MCF 10A (cell line): Measurements from ENCODE around the gene XYLB. TPM values are rescaled to one million over a fixed set of nuclear protein-coding genes. Genes with fewer than 3 reads are reported as not detected.

Experiments used
- BruUV-seq: library from RNA; stranded (reverse); fragments of 400-500 nt; replicated peaks from 2 replicates; lab custom pipeline; 2021; lab: Mats Ljungman, UMichigan
- CTCF ChIA-PET: fragments of 300-600 bp; sonication (Branson Sonifier 250); formaldehyde crosslinking; extraction: SDS; loops from one replicate; lab custom pipeline; 2021; ENCODE audit warnings: antibody characterized with exemption, inconsistent platforms; lab: Yijun Ruan, JAX
- POLR2A ChIA-PET: fragments of 300-600, 350-650 bp; sonication (Branson Sonifier 250); formaldehyde crosslinking; extraction: SDS; loops from one replicate; lab custom pipeline; 2020; ENCODE audit warnings: antibody characterized with exemption, inconsistent platforms; lab: Yijun Ruan, JAX
- DNase-seq: peaks from one replicate; pipeline ENCODE4 v3.0.0-alpha.2; 2018; ENCODE audit not compliant: unreplicated experiment
- H3K27ac Mint-ChIP-seq: one replicate; pipeline ENCODE4 v1.8.0; 2022; ENCODE audit warnings: mild to moderate bottlenecking, low read depth, mixed read lengths; ENCODE audit not compliant: unreplicated experiment
- H3K27me3 Mint-ChIP-seq: one replicate; pipeline ENCODE4 v1.8.0; 2022; ENCODE audit warnings: mixed read lengths; ENCODE audit not compliant: insufficient read depth, unreplicated experiment
- H3K36me3 Mint-ChIP-seq: one replicate; pipeline ENCODE4 v1.8.0; 2022; ENCODE audit warnings: mild to moderate bottlenecking, moderate library complexity, mixed read lengths; ENCODE audit not compliant: insufficient read depth, unreplicated experiment
- H3K4me1 Mint-ChIP-seq: one replicate; pipeline ENCODE4 v1.8.0; 2022; ENCODE audit warnings: mixed read lengths; ENCODE audit not compliant: insufficient read depth, unreplicated experiment
- H3K4me3 Mint-ChIP-seq: one replicate; pipeline ENCODE4 v1.8.0; 2022; ENCODE audit warnings: mild to moderate bottlenecking, moderate library complexity, mixed read lengths; ENCODE audit not compliant: unreplicated experiment
- H3K9me3 Mint-ChIP-seq: one replicate; pipeline ENCODE4 v1.8.0; 2022; ENCODE audit warnings: mixed read lengths; ENCODE audit not compliant: unreplicated experiment
- intact Hi-C: fragments of 100-400 bp; cut with micrococcal nuclease; formaldehyde crosslinking; loops from 2 replicates; pipeline ENCODE4 v1.14.1; 2022
- total RNA-seq: library from RNA; stranded (reverse); gene quantifications from 2 replicates; pipeline ENCODE4 v1.2.3, GENCODE V29; 2022
- TF ChIP-seq, protein P1 (sequence below): fragments of 200-600 bp; IDR thresholded peaks from one replicate; pipeline ENCODE4 v1.8.0; 2022; ENCODE audit warnings: antibody characterized with exemption, mild to moderate bottlenecking; ENCODE audit not compliant: unreplicated experiment

Gene XYLB
- total RNA-seq, 1 experiment from 2014 or later: 6.6 TPM

DNA sequence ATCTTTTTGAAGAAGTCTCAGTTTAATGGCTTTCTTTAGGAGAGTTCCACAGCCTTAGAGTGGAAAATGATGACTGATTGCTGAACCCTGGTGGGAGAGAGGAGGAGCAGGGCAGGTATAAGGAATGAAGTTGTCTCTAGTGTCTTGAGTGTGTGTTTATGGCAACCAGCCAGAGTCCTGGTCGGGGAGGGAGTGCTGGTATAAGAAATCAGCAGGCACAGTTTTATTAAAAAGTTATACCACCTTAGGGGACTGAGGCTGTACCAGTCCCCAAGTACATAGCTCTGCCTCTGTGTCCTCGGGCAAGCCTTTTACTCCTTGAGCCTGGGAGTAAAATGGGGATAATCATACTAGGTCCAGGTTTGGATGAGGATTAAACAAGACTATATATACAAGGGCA lies 34.6 kb upstream of the XYLB start:
- H3K27ac Mint-ChIP-seq: no peak overlapping the region
- intact Hi-C loops: no loop called here
- TF ChIP-seq, protein P1, sequence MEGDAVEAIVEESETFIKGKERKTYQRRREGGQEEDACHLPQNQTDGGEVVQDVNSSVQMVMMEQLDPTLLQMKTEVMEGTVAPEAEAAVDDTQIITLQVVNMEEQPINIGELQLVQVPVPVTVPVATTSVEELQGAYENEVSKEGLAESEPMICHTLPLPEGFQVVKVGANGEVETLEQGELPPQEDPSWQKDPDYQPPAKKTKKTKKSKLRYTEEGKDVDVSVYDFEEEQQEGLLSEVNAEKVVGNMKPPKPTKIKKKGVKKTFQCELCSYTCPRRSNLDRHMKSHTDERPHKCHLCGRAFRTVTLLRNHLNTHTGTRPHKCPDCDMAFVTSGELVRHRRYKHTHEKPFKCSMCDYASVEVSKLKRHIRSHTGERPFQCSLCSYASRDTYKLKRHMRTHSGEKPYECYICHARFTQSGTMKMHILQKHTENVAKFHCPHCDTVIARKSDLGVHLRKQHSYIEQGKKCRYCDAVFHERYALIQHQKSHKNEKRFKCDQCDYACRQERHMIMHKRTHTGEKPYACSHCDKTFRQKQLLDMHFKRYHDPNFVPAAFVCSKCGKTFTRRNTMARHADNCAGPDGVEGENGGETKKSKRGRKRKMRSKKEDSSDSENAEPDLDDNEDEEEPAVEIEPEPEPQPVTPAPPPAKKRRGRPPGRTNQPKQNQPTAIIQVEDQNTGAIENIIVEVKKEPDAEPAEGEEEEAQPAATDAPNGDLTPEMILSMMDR: no peak
- H3K4me1 Mint-ChIP-seq: no peaks in the 10 kb centered on the region
- ChIA-PET CTCF (interaction anchor here (1.9 kb wide), 1 partner anchor 15 kb away, joined by 4 read pairs; no protein-coding TSS in a partner anchor), POLR2A (interaction anchor here (0.5 kb wide), 1 partner anchor 114 kb away, joined by 3 read pairs; no protein-coding TSS in a partner anchor)
- H3K27me3 Mint-ChIP-seq: peaks cover 12% of the 10 kb centered on the region
- H3K9me3 Mint-ChIP-seq: no peaks in the 10 kb centered on the region
- no peak for DNase-seq
- no peak overlapping the region for H3K4me3 Mint-ChIP-seq
- no peaks in the 10 kb centered on the region for H3K36me3 Mint-ChIP-seq
- BruUV-seq: no TSS peak

DNA sequence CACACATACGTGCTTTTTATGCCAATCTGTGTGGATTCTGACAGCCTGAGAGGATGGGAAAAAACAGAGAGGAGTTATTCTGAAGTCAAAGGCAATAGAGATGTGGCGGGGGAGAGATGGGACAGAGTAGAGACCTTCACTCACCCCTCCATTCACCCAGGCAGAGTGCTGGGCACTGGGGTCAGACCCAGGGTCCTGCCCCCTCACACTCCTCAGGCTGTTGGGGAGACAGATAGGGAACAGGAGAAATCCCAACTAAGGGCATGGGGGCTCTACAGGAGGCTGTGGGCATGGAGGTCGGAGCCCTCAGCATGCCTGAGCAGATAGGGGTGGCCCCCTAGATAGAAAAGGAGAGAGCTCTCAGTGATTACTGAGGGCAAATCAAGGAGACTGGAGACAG lies 34.2 kb upstream of the XYLB start:
- POLR2A ChIA-PET: interaction anchor here (0.5 kb wide), 1 partner anchor 114 kb away, joined by 3 read pairs; no protein-coding TSS in a partner anchor
- CTCF ChIA-PET: interaction anchor here (0.6 to 1.9 kb wide), 2 partner anchors 15 to 1423 kb away, joined by 3 to 4 read pairs; no protein-coding TSS in a partner anchor
- Mint-ChIP-seq H3K27me3 (peaks cover 12% of the 10 kb centered on the region), H3K4me3 (no peak overlapping the region), H3K27ac (peak overlapping the region; percentile 24), H3K9me3 (no peaks in the 10 kb centered on the region), H3K4me1 (no peaks in the 10 kb centered on the region), H3K36me3 (no peaks in the 10 kb centered on the region)
- no peak for DNase-seq
- TF ChIP-seq, protein P1: no peak
- intact Hi-C loops: no loop called here
- no TSS peak for BruUV-seq

DNA sequence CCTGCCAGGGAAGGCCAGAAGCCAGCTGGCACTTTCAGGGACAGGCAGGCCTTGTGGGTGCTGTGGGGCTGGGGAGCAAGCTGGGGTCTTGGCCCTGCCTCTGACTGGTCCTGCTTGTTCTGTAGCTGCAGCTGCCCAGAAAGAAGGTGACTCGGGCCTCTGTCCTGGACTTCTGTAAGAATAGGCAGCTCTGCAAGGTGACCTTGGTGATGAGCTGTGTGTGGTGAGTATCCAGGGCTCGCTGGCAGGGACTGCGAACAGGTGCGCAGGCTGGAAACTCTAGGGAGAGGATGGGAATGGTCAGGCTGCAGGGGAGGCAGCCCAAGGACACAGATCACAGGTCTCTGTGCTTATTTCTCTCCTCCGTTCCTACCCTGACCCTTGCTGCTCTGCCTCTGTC lies 33.3 kb upstream of the XYLB start:
- BruUV-seq: no TSS peak
- H3K4me3 Mint-ChIP-seq: no peak overlapping the region
- H3K4me1 Mint-ChIP-seq: no peaks in the 10 kb centered on the region
- peaks cover 12% of the 10 kb centered on the region for H3K27me3 Mint-ChIP-seq
- intact Hi-C loops: no loop called here
- H3K36me3 Mint-ChIP-seq: no peaks in the 10 kb centered on the region
- no peak for DNase-seq
- no peak overlapping the region for H3K27ac Mint-ChIP-seq
- H3K9me3 Mint-ChIP-seq: no peaks in the 10 kb centered on the region
- POLR2A ChIA-PET: no interaction called here
- TF ChIP-seq, protein P1: no peak
- CTCF ChIA-PET: interaction anchor here (0.7 kb wide), 1 partner anchor 1050 kb away, joined by 3 read pairs; no protein-coding TSS in a partner anchor

DNA sequence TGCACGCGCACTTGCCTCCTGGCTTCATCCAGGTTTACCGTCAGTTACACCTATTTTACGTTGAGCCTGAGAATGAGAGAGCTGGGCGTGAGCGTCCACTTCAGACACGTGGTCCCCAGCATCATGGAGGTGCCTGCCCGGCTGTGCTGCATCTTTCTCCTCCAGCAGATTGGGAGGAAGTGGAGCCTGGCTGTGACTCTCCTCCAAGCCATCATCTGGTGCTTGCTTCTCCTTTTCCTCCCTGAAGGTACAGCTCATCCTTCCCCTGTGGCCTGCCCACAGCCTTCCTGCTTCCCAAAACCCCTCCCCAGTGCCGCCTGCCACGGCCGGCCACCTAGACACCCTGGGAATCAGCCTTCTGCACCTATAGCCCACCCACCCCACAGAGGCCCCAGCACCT lies 32.9 kb upstream of the XYLB start:
- TF ChIP-seq, protein P1: no peak
- no peak overlapping the region for H3K27ac Mint-ChIP-seq
- no peaks in the 10 kb centered on the region for H3K9me3 Mint-ChIP-seq
- peaks cover 11% of the 10 kb centered on the region for H3K27me3 Mint-ChIP-seq
- no peaks in the 10 kb centered on the region for H3K4me1 Mint-ChIP-seq
- no peaks in the 10 kb centered on the region for H3K36me3 Mint-ChIP-seq
- H3K4me3 Mint-ChIP-seq: no peak overlapping the region
- no peak for DNase-seq
- ChIA-PET CTCF (interaction anchor here (0.7 to 1.0 kb wide), 2 partner anchors 17 to 1049 kb away, joined by 3 read pairs; no protein-coding TSS in a partner anchor), POLR2A (no interaction called here)
- no TSS peak for BruUV-seq
- intact Hi-C loops: no loop called here
